ENCODE measurements around the gene SMYD1. TPM values are rescaled to one million over a fixed set of nuclear protein-coding genes. Genes with fewer than 3 reads are reported as not detected.

The SMYD1 gene
- total RNA-seq, 1 experiment from 2014 or later: not detected

- no peak for DNase-seq
- no peaks in the 10 kb centered on the region for H3K9me3 Mint-ChIP-seq (ENCODE audit: low read depth, unreplicated experiment)
- H3K4me3 Mint-ChIP-seq (ENCODE audit: low read depth, unreplicated experiment): no peak overlapping the region
- CTCF ChIA-PET: no interaction called here
- H3K36me3 Mint-ChIP-seq (ENCODE audit: insufficient read depth, unreplicated experiment): no peaks in the 10 kb centered on the region
- intact Hi-C loops (cut with micrococcal nuclease; ENCODE audit: unreplicated experiment): no loop called here
- no peak for TF ChIP-seq CTCF (IDR thresholded peaks at IDR 0.05; ENCODE audit: unreplicated experiment)
- H3K4me1 Mint-ChIP-seq (ENCODE audit: low read depth, unreplicated experiment): no peaks in the 10 kb centered on the region
- H3K27ac Mint-ChIP-seq (ENCODE audit: unreplicated experiment): no peak overlapping the region
- BruUV-seq (replicated peaks): no TSS peak
- peaks cover 51% of the 10 kb centered on the region for H3K27me3 Mint-ChIP-seq (ENCODE audit: unreplicated experiment)
Observed at GRCh38 chr2:88116669-88117432, 49.2 kb downstream of the SMYD1 start.

GRCh38 chr2:88117973-88118372 is 50.3 kb downstream of the SMYD1 start:
- CTCF ChIA-PET: no interaction called here
- no peaks in the 10 kb centered on the region for H3K9me3 Mint-ChIP-seq (ENCODE audit: low read depth, unreplicated experiment)
- no peak for DNase-seq
- H3K4me3 Mint-ChIP-seq (ENCODE audit: low read depth, unreplicated experiment): no peak overlapping the region
- H3K27me3 Mint-ChIP-seq (ENCODE audit: unreplicated experiment): peaks cover 63% of the 10 kb centered on the region
- no peaks in the 10 kb centered on the region for H3K4me1 Mint-ChIP-seq (ENCODE audit: low read depth, unreplicated experiment)
- no TSS peak for BruUV-seq (replicated peaks)
- H3K27ac Mint-ChIP-seq (ENCODE audit: unreplicated experiment): no peak overlapping the region
- no peaks in the 10 kb centered on the region for H3K36me3 Mint-ChIP-seq (ENCODE audit: insufficient read depth, unreplicated experiment)
- intact Hi-C loops (cut with micrococcal nuclease; ENCODE audit: unreplicated experiment): no loop called here
- TF ChIP-seq CTCF (IDR thresholded peaks at IDR 0.05; ENCODE audit: unreplicated experiment): no peak

GRCh38 chr2:88121678-88122077 is 54.1 kb downstream of the SMYD1 start:
- Mint-ChIP-seq H3K27ac (ENCODE audit: unreplicated experiment) (no peak overlapping the region), H3K27me3 (ENCODE audit: unreplicated experiment) (peaks cover 67% of the 10 kb centered on the region), H3K36me3 (ENCODE audit: insufficient read depth, unreplicated experiment) (no peaks in the 10 kb centered on the region), H3K4me1 (ENCODE audit: low read depth, unreplicated experiment) (no peaks in the 10 kb centered on the region), H3K4me3 (ENCODE audit: low read depth, unreplicated experiment) (no peak overlapping the region), H3K9me3 (ENCODE audit: low read depth, unreplicated experiment) (no peaks in the 10 kb centered on the region)
- intact Hi-C loops (cut with micrococcal nuclease; ENCODE audit: unreplicated experiment): no loop called here
- CTCF ChIA-PET: no interaction called here
- no TSS peak for BruUV-seq (replicated peaks)
- TF ChIP-seq CTCF (IDR thresholded peaks at IDR 0.05; ENCODE audit: unreplicated experiment): no peak
- no peak for DNase-seq

GRCh38 chr2:88122141-88122884 is 54.7 kb downstream of the SMYD1 start:
- Mint-ChIP-seq H3K4me3 (ENCODE audit: low read depth, unreplicated experiment) (no peak overlapping the region), H3K36me3 (ENCODE audit: insufficient read depth, unreplicated experiment) (no peaks in the 10 kb centered on the region), H3K4me1 (ENCODE audit: low read depth, unreplicated experiment) (no peaks in the 10 kb centered on the region), H3K27me3 (ENCODE audit: unreplicated experiment) (peaks cover 73% of the 10 kb centered on the region), H3K9me3 (ENCODE audit: low read depth, unreplicated experiment) (no peaks in the 10 kb centered on the region), H3K27ac (ENCODE audit: unreplicated experiment) (no peak overlapping the region)
- intact Hi-C loops (cut with micrococcal nuclease; ENCODE audit: unreplicated experiment): no loop called here
- DNase-seq: no peak
- no peak for TF ChIP-seq CTCF (IDR thresholded peaks at IDR 0.05; ENCODE audit: unreplicated experiment)
- no TSS peak for BruUV-seq (replicated peaks)
- CTCF ChIA-PET: no interaction called here
